ENCODE results near the gene HES2.
"Not testable (repeated sequence)": the region's sequence is repeated elsewhere in the genome, so short reads cannot be mapped to it uniquely, and the experiment has no call there.

Gene HES2

GRCh38 chr1:6450943-6451373 is 31.2 kb upstream of the HES2 start:
- no peak for DNase-seq (ENCODE audit: low read depth, low spot score)
- TF ChIP-seq, protein P1, sequence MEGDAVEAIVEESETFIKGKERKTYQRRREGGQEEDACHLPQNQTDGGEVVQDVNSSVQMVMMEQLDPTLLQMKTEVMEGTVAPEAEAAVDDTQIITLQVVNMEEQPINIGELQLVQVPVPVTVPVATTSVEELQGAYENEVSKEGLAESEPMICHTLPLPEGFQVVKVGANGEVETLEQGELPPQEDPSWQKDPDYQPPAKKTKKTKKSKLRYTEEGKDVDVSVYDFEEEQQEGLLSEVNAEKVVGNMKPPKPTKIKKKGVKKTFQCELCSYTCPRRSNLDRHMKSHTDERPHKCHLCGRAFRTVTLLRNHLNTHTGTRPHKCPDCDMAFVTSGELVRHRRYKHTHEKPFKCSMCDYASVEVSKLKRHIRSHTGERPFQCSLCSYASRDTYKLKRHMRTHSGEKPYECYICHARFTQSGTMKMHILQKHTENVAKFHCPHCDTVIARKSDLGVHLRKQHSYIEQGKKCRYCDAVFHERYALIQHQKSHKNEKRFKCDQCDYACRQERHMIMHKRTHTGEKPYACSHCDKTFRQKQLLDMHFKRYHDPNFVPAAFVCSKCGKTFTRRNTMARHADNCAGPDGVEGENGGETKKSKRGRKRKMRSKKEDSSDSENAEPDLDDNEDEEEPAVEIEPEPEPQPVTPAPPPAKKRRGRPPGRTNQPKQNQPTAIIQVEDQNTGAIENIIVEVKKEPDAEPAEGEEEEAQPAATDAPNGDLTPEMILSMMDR (IDR thresholded peaks at IDR 0.05; ENCODE audit: low read depth, low read length): no peak
- H3K4me3 ChIP-seq (ENCODE audit: low read depth, low read length): no peak overlapping the region
- in situ Hi-C loops (cut with HindIII; ENCODE audit: low sequenced_read_pairs): no loop called here

GRCh38 chr1:6450486-6450885 is 30.8 kb upstream of the HES2 start:
- in situ Hi-C loops (cut with HindIII; ENCODE audit: low sequenced_read_pairs); DNase-seq (ENCODE audit: low read depth, low spot score); H3K4me3 ChIP-seq (ENCODE audit: low read depth, low read length): not testable (repeated sequence)

GRCh38 chr1:6450005-6450450 is 30.3 kb upstream of the HES2 start:
- TF ChIP-seq, protein P1 (IDR thresholded peaks at IDR 0.05; ENCODE audit: low read depth, low read length): no peak
- in situ Hi-C loops (cut with HindIII; ENCODE audit: low sequenced_read_pairs): no loop called here
- no peak for DNase-seq (ENCODE audit: low read depth, low spot score)
- no peak overlapping the region for H3K4me3 ChIP-seq (ENCODE audit: low read depth, low read length)

DNA sequence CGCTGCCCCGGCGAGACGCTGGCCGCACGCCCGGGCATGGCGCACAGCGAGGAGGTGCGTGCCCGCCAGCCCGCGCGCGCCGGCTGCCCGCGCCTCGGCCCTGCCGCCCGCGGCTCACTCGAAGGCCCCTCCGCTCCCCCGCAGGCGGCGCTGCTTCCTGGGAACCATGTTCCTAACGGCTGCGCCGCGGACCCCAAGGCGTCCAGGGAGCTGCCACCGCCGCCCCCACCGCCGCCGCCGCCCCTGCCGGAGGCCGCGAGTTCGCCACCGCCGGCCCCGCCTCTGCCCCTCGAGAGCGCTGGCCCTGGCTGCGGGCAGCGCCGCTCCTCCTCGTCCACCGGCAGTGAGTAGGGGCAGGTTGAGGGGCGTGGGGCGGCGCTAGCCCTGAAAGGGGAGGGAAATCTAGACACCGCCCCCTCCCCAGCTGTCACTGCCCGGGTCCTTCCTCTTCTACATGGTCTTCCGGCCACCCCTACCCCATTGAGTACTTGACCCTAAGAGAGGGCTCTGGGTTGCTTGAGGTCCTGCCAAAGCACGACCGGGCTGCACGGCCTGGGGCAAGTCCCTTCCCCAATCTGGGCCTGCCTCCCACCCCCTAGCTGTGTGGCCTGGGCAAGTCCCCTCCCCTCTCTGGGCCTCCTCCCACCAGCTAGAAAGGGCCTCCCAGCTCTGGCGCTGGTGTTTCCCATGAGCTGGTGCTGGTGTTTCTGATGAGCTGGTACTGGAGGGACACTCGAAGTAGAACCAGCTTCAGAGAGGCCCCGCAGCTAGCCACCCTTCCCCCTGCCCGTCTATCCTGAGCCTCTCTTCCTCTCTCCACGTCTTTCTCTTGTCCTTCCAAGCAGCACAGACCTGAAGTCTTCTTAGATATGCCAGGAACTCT is 29.3 kb upstream of the HES2 start:
- in situ Hi-C loops (cut with HindIII; ENCODE audit: low sequenced_read_pairs): no loop called here

DNA sequence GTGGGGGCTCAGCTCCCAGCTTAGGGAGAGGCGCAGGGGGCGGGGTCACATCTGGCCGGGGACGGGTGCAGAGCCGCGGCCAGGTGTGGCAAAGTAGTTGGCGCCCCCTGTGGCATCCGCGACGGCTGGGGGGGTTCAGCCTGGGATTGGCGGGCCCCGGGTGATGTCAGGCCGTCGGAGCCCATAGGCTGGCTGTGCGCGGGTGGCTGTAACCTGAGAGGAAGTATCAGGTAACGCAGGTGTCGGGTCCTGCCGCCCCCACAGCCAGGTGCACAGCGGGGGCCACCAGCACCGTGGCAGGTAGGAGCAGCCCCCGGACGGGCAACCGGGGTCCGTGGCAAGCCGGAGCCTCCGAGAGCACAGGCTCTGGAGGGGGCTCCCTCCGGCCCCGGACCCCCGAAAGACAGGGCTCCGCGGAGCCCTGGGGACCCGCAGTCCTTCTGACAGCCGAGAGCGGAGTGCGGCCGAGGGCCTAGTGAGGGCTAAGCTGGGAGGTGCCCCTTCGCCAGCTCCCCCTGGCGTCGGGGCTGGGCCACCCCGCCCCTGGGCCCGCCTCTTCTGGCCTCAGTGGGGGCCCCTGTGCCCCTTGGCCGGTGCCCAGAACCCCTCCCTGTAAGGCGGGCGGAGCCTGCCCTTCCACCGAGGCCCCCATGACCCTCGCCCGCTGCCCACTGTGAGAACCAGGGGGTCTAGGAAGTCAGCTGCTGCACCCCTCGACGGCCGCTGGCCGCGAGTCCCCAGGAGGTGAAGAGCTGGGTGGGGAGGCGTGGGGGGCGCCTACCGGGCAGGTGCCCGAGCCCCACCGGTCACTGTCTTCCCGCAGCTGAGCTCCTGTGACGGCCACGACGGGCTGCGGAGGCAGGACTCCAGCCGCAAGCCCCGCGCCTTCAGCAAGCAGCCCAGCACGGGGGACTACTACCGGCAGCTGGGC is 28.4 kb upstream of the HES2 start:
- TF ChIP-seq, protein P1 (IDR thresholded peaks at IDR 0.05; ENCODE audit: low read depth, low read length): no peak
- no peak for DNase-seq (ENCODE audit: low read depth, low spot score)
- H3K4me3 ChIP-seq (ENCODE audit: low read depth, low read length): no peak overlapping the region
- in situ Hi-C loops (cut with HindIII; ENCODE audit: low sequenced_read_pairs): no loop called here

More for the DNA sequence above, 29.3 kb upstream of the HES2 start:
- DNase-seq (ENCODE audit: low read depth, low spot score): no peak
- TF ChIP-seq, protein P1 (IDR thresholded peaks at IDR 0.05; ENCODE audit: low read depth, low read length): no peak
- H3K4me3 ChIP-seq (ENCODE audit: low read depth, low read length): no peak overlapping the region

DNA sequence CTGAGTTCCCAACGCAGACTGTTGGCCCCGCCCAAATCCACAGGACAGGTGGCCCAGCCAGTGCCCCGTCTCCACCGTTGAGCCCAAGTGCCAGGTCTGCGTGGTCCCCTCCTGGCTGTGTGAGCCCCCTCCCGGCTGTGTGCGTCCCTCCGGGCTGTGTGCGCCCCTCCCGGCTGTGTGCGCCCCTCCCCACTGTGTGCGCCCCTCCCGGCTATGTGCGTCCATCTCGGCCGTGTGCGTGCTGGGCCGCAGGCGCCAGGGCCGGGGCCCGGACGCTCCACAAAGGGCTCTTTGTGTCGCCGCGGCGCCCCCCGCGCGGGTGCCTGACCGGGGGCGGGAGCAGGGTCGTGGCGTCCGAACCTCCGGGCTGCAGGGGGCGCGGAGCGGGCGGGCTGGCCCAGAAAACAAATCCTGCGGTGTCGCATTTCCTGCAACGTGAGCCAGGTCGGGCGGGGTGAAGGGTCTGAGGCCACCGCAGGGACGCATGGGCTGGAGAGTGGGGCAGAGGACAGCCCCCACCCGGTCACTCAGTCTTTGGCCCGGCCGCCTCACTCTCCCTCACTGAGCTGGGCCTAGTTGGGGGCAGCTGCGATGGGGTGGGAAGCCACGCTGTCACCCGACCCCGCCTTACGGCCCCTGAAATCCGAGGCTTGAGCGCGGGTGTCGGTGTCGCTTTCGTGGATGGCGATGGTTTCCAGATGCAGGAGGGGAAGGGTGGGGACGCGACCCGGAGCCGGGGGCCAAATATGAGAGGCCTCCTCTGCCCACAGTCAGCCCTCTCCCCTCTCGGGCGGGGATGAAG is 27.5 kb upstream of the HES2 start:
- TF ChIP-seq, protein P1 (IDR thresholded peaks at IDR 0.05; ENCODE audit: low read depth, low read length): no peak
- no peak for DNase-seq (ENCODE audit: low read depth, low spot score)
- in situ Hi-C loops (cut with HindIII; ENCODE audit: low sequenced_read_pairs): no loop called here
- no peak overlapping the region for H3K4me3 ChIP-seq (ENCODE audit: low read depth, low read length)

Data from astrocyte of the spinal cord (primary cell).